Activated B cell treated with CpG ODN at 0.5 μM for 24 hours (primary cell): Measurements from ENCODE around the gene PBX1. TPM values are rescaled to one million over a fixed set of nuclear protein-coding genes. Genes with fewer than 3 reads are reported as not detected.

Experiments used
- ATAC-seq: fragments of 200-7000 bp; cut with Tn5 transposase; one replicate; pipeline ENCODE4 v1.10.0; 2021; ENCODE audit warnings: low read depth, mild to moderate bottlenecking, moderate library complexity
- CTCF ChIA-PET: fragments of 350-600 bp; sonication (Branson Sonifier 250); formaldehyde crosslinking; loops from one replicate; lab custom pipeline; 2021; ENCODE audit warnings: antibody characterized with exemption; lab: Charles Lee
- POLR2A ChIA-PET: fragments of 350-600 bp; sonication (Branson Sonifier 250); formaldehyde crosslinking; loops from one replicate; lab custom pipeline; 2021; ENCODE audit warnings: antibody characterized with exemption; lab: Charles Lee
- DNase-seq: peaks from one replicate; pipeline ENCODE4 v3.0.0; 2022
- H3K27ac Mint-ChIP-seq: one replicate; pipeline ENCODE4 v1.8.0; 2020; ENCODE audit warnings: mixed read lengths
- H3K27me3 Mint-ChIP-seq: one replicate; pipeline ENCODE4 v1.8.0; 2021; ENCODE audit warnings: mixed read lengths
- H3K36me3 Mint-ChIP-seq: one replicate; pipeline ENCODE4 v1.8.0; 2021; ENCODE audit warnings: low read depth, mixed read lengths
- H3K4me1 Mint-ChIP-seq: one replicate; pipeline ENCODE4 v1.8.0; 2021; ENCODE audit warnings: mixed read lengths
- H3K4me3 Mint-ChIP-seq: one replicate; pipeline ENCODE4 v1.8.0; 2020; ENCODE audit warnings: mild to moderate bottlenecking, mixed read lengths
- H3K9me3 Mint-ChIP-seq: one replicate; pipeline ENCODE4 v1.8.0; 2020; ENCODE audit warnings: mixed read lengths
- intact Hi-C: fragments of 100-400 bp; cut with micrococcal nuclease; formaldehyde crosslinking; loops from one replicate; pipeline ENCODE4 v1.15.1; 2024
- total RNA-seq: library from RNA; stranded (reverse); gene quantifications from 2 replicates; pipeline ENCODE4 v1.2.3, GENCODE V29; 2022
- TF ChIP-seq, protein P1 (sequence below): fragments of 200-600 bp; IDR thresholded peaks from one replicate; pipeline ENCODE4 v1.8.0; 2022; ENCODE audit warnings: antibody characterized with exemption, mild to moderate bottlenecking

Gene PBX1
- total RNA-seq, 1 donor from 2014 or later = not detected

DNA sequence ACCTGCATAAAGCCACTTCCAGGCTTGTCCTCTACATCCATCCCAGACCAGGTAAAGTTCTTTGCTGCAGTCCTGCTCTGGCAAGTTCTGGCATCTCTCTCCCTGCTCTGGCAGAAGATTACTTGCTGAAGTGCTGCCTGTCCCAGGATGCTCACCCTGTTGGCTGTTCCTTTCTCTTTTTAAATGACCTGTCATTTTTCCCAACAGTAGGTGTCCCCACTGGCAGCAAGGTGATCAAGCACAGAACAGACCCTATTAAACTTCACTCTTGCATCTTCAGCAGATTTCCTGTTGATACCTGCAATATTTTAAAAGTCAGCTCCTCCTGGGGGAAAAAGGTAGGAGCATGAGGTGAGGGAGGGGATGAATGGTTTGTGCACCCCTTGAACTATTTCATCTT is 332.6 kb downstream of the PBX1 start:
- DNase-seq = no peak
- POLR2A ChIA-PET = no interaction called here
- no peaks in the 10 kb centered on the region for H3K4me1 Mint-ChIP-seq
- TF ChIP-seq, protein P1, sequence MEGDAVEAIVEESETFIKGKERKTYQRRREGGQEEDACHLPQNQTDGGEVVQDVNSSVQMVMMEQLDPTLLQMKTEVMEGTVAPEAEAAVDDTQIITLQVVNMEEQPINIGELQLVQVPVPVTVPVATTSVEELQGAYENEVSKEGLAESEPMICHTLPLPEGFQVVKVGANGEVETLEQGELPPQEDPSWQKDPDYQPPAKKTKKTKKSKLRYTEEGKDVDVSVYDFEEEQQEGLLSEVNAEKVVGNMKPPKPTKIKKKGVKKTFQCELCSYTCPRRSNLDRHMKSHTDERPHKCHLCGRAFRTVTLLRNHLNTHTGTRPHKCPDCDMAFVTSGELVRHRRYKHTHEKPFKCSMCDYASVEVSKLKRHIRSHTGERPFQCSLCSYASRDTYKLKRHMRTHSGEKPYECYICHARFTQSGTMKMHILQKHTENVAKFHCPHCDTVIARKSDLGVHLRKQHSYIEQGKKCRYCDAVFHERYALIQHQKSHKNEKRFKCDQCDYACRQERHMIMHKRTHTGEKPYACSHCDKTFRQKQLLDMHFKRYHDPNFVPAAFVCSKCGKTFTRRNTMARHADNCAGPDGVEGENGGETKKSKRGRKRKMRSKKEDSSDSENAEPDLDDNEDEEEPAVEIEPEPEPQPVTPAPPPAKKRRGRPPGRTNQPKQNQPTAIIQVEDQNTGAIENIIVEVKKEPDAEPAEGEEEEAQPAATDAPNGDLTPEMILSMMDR = no peak
- CTCF ChIA-PET = no interaction called here
- H3K27ac Mint-ChIP-seq = no peak overlapping the region
- intact Hi-C loops = no loop called here
- no peak overlapping the region for H3K4me3 Mint-ChIP-seq
- no peak for ATAC-seq
- H3K27me3 Mint-ChIP-seq = peaks cover 2% of the 10 kb centered on the region
- H3K9me3 Mint-ChIP-seq = no peaks in the 10 kb centered on the region
- H3K36me3 Mint-ChIP-seq = no peaks in the 10 kb centered on the region

DNA sequence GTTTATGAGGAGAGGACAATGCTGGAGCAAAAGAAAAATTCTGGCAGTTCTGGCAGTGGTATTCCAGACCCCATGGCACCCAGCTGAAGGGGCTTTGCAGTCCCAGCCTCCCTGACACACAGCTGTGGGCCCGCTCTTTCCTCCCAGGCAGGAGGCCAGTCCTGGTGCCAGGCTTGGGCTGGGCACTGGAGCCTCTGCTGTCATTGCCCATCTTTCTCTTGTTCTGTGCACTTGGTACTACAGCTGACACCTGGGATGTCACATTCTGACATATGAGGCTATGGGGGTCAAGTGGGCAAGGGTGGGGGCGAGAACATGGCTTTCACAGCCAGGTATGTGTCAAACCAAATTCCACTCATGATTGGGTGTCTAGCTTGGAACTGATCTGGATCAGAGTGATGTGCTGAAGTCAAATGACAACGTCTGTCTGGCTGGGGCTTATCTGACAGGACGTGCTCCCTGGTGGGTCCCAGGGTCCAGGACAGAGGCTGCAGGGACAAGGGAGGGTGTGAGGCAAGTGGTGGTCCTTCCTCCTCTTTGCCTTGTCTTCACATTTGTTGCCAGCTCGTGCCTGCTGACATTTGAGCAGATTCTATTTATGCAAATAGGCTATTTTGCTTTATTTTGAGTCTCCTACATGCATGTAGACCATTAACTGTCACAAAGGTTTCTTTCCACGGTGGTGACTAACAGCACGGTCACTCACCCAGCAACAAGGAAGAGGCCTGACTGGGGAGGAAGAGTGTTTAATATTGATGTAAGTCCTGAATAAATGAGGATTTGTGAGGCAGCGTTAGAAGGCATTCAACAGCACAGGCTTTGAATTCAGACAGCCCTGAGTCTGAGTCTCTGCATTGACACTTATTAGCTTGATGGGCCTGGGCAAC is 336.3 kb downstream of the PBX1 start:
- ChIA-PET POLR2A (no interaction called here), CTCF (no interaction called here)
- ATAC-seq = no peak
- Mint-ChIP-seq H3K27me3 (peaks cover 2% of the 10 kb centered on the region), H3K4me1 (no peaks in the 10 kb centered on the region), H3K36me3 (no peaks in the 10 kb centered on the region), H3K27ac (no peak overlapping the region), H3K9me3 (peaks cover 7% of the 10 kb centered on the region), H3K4me3 (no peak overlapping the region)
- no peak for DNase-seq
- TF ChIP-seq, protein P1 = no peak
- intact Hi-C loops = no loop called here

DNA sequence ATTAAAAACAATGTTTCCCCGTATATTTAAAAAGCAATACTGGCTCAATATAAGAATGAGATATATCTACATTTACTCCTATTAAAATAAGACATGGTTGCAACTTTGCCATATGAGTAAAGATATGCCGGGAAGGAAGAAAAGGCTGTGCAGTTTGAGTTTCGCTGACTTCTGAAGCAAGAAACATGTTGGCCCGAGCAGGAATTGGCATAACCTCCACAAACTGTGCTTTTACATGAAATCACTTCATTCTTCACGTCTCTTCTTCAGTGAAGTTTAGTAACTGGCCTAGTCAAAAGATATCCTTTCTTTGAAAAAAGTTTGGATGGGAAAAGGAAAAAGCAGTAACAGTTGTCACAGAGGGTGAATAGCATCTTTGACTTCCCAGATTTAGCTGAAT is 342.0 kb downstream of the PBX1 start:
- ATAC-seq (no peak), DNase-seq (no peak)
- POLR2A ChIA-PET = no interaction called here
- Mint-ChIP-seq H3K4me3 (no peak overlapping the region), H3K9me3 (peaks cover 7% of the 10 kb centered on the region), H3K36me3 (no peaks in the 10 kb centered on the region), H3K27me3 (no peaks in the 10 kb centered on the region), H3K4me1 (no peaks in the 10 kb centered on the region), H3K27ac (no peak overlapping the region)
- intact Hi-C loops = no loop called here
- CTCF ChIA-PET = no interaction called here
- TF ChIP-seq, protein P1 = no peak
